ENCODE results near the gene TMEM120A.

The TMEM120A gene

GRCh38 chr7:75957021-75957736 lies 37.2 kb downstream of the TMEM120A start:
- Histone ChIP-seq H3K36me3 (ENCODE audit: insufficient read depth, low read length) (peaks cover 19% of the 10 kb centered on the region; the same call in 1 of the 2 replicates), H4K20me1 (ENCODE audit: insufficient read depth, low read length, poor library complexity, severe bottlenecking) (no peaks in the 10 kb centered on the region), H3K9ac (ENCODE audit: low read depth, low read length, poor library complexity, severe bottlenecking) (no peak overlapping the region), H3K4me1 (ENCODE audit: insufficient read depth, low read length, poor library complexity, severe bottlenecking) (no peaks in the 10 kb centered on the region), H3K9me3 (ENCODE audit: insufficient read depth, low read depth, low read length) (no peaks in the 10 kb centered on the region), H3F3A (ENCODE audit: low read depth) (no peaks in the 10 kb centered on the region), H3K4me3 (ENCODE audit: low read length, poor library complexity, severe bottlenecking) (no peak overlapping the region), H3K9me2 (replicated peaks; ENCODE audit: low read depth, low read length) (no peaks in the 10 kb centered on the region), H3K4me2 (ENCODE audit: low read depth, low read length, poor library complexity, severe bottlenecking) (no peak overlapping the region), H3K27me3 (ENCODE audit: insufficient read depth, low read length, poor library complexity, severe bottlenecking) (no peaks in the 10 kb centered on the region), H3K79me2 (ENCODE audit: insufficient read depth, low read length) (no peaks in the 10 kb centered on the region), H2AFZ (ENCODE audit: low read length) (no peak overlapping the region)
- TF ChIP-seq EZH2phosphoT487 (IDR thresholded peaks at IDR 0.05; ENCODE audit: borderline replicate concordance) (no peak), CTCF (conservative IDR thresholded peaks at IDR 0.05; ENCODE audit: low read length) (no peak)

- Histone ChIP-seq H3K4me3 (ENCODE audit: low read length, poor library complexity, severe bottlenecking) (no peak overlapping the region), H3K9ac (ENCODE audit: low read depth, low read length, poor library complexity, severe bottlenecking) (no peak overlapping the region), H3K9me2 (replicated peaks; ENCODE audit: low read depth, low read length) (no peaks in the 10 kb centered on the region), H3K79me2 (ENCODE audit: insufficient read depth, low read length) (no peaks in the 10 kb centered on the region), H3K4me2 (ENCODE audit: low read depth, low read length, poor library complexity, severe bottlenecking) (no peak overlapping the region), H3K27me3 (ENCODE audit: insufficient read depth, low read length, poor library complexity, severe bottlenecking) (no peaks in the 10 kb centered on the region), H3F3A (ENCODE audit: low read depth) (no peaks in the 10 kb centered on the region), H3K4me1 (ENCODE audit: insufficient read depth, low read length, poor library complexity, severe bottlenecking) (no peaks in the 10 kb centered on the region), H3K36me3 (ENCODE audit: insufficient read depth, low read length) (peaks cover 19% of the 10 kb centered on the region; the same call in 1 of the 2 replicates), H3K9me3 (ENCODE audit: insufficient read depth, low read depth, low read length) (no peaks in the 10 kb centered on the region), H4K20me1 (ENCODE audit: insufficient read depth, low read length, poor library complexity, severe bottlenecking) (no peaks in the 10 kb centered on the region), H2AFZ (ENCODE audit: low read length) (no peak overlapping the region)
- TF ChIP-seq CTCF (conservative IDR thresholded peaks at IDR 0.05; ENCODE audit: low read length) (no peak), EZH2phosphoT487 (IDR thresholded peaks at IDR 0.05; ENCODE audit: borderline replicate concordance) (no peak)
Observed at GRCh38 chr7:75955331-75955955, 39.0 kb downstream of the TMEM120A start.

DNA sequence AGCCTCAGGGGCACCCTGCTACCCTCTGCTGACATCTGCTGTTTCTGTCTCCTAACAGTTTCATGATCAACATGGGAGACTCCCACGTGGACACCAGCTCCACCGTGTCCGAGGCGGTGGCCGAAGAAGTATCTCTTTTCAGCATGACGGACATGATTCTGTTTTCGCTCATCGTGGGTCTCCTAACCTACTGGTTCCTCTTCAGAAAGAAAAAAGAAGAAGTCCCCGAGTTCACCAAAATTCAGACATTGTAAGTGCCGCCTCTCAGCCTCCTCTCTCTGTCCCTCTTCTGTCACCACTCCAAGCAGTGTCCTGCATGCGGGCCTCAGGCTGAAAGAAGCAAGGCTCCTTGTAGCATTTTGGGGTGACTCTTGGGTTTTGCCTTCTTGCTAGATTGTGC lies 40.5 kb downstream of the TMEM120A start:
- no peaks in the 10 kb centered on the region for H3K4me1 ChIP-seq (ENCODE audit: insufficient read depth, low read length, poor library complexity, severe bottlenecking)
- no peaks in the 10 kb centered on the region for H3K27me3 ChIP-seq (ENCODE audit: insufficient read depth, low read length, poor library complexity, severe bottlenecking)
- H2AFZ ChIP-seq (ENCODE audit: low read length), result no peak overlapping the region
- peaks cover 19% of the 10 kb centered on the region; the same call in 1 of the 2 replicates for H3K36me3 ChIP-seq (ENCODE audit: insufficient read depth, low read length)
- H3K9ac ChIP-seq (ENCODE audit: low read depth, low read length, poor library complexity, severe bottlenecking), result no peak overlapping the region
- H3K4me2 ChIP-seq (ENCODE audit: low read depth, low read length, poor library complexity, severe bottlenecking), result no peak overlapping the region
- H3K79me2 ChIP-seq (ENCODE audit: insufficient read depth, low read length), result no peaks in the 10 kb centered on the region
- TF ChIP-seq EZH2phosphoT487 (IDR thresholded peaks at IDR 0.05; ENCODE audit: borderline replicate concordance), result no peak
- TF ChIP-seq CTCF (conservative IDR thresholded peaks at IDR 0.05; ENCODE audit: low read length), result no peak
- no peaks in the 10 kb centered on the region for H3F3A ChIP-seq (ENCODE audit: low read depth)
- no peaks in the 10 kb centered on the region for H3K9me2 ChIP-seq (replicated peaks; ENCODE audit: low read depth, low read length)
- no peaks in the 10 kb centered on the region for H4K20me1 ChIP-seq (ENCODE audit: insufficient read depth, low read length, poor library complexity, severe bottlenecking)
- no peaks in the 10 kb centered on the region for H3K9me3 ChIP-seq (ENCODE audit: insufficient read depth, low read depth, low read length)
- no peak overlapping the region for H3K4me3 ChIP-seq (ENCODE audit: low read length, poor library complexity, severe bottlenecking)

All from Loucy (cell line).